ENCODE results near the gene TPRN.

TPRN gene

DNA sequence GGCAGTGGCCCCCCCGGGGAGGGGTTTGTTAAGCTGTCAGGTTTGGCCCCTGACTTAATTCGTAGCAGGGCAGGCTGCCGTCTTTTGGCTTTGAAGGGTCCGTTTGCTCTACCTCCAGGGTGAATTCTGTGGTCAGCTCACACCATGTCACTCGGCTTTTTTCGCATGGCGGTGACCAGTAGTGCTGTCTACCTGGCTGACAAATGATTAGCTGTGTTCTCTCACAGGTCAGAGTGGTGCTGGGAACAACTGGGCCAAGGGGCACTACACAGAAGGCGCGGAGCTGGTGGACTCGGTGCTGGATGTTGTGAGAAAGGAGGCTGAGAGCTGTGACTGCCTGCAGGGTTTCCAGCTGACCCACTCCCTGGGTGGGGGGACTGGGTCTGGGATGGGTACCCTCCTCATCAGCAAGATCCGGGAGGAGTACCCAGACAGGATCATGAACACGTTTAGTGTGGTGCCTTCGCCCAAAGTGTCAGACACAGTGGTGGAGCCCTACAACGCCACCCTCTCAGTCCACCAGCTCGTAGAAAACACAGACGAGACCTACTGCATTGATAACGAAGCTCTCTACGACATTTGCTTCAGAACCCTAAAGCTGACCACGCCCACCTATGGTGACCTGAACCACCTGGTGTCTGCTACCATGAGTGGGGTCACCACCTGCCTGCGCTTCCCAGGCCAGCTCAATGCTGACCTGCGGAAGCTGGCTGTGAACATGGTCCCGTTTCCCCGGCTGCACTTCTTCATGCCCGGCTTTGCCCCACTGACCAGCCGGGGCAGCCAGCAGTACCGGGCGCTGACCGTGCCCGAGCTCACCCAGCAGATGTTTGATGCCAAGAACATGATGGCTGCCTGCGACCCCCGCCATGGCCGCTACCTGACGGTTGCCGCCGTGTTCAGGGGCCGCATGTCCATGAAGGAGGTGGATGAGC, 42.0 kb upstream of the TPRN start:
- Histone ChIP-seq H4K20me1 (ENCODE audit: low read depth, low read length) (peaks cover 9% of the 10 kb centered on the region; the same call in 1 of the 2 replicates), H3K4me2 (ENCODE audit: low read depth, low read length, poor library complexity, severe bottlenecking) (peak overlapping the region; percentile 64), H3K9me2 (replicated peaks; ENCODE audit: insufficient read depth, low read length) (no peaks in the 10 kb centered on the region), H3K4me3 (ENCODE audit: insufficient read depth, low read length, poor library complexity, severe bottlenecking) (peak overlapping the region; percentile 93), H3K27ac (ENCODE audit: low read depth, low read length) (no peak overlapping the region), H3K9ac (ENCODE audit: low read length) (peak overlapping the region; percentile 97), H3F3A (ENCODE audit: insufficient read depth) (peaks cover 7% of the 10 kb centered on the region; the same call in 1 of the 2 replicates), H3K9me3 (ENCODE audit: insufficient read depth, low read length) (no peaks in the 10 kb centered on the region), H3K79me2 (ENCODE audit: insufficient read depth, low read length) (peaks cover 15% of the 10 kb centered on the region), H2AFZ (ENCODE audit: low read depth, low read length, severe bottlenecking) (no peak overlapping the region), H3K27me3 (ENCODE audit: low read length) (no peaks in the 10 kb centered on the region), H3K36me3 (ENCODE audit: low read length) (peaks cover 8% of the 10 kb centered on the region; the same call in 1 of the 2 replicates)
- TF ChIP-seq, protein P1, sequence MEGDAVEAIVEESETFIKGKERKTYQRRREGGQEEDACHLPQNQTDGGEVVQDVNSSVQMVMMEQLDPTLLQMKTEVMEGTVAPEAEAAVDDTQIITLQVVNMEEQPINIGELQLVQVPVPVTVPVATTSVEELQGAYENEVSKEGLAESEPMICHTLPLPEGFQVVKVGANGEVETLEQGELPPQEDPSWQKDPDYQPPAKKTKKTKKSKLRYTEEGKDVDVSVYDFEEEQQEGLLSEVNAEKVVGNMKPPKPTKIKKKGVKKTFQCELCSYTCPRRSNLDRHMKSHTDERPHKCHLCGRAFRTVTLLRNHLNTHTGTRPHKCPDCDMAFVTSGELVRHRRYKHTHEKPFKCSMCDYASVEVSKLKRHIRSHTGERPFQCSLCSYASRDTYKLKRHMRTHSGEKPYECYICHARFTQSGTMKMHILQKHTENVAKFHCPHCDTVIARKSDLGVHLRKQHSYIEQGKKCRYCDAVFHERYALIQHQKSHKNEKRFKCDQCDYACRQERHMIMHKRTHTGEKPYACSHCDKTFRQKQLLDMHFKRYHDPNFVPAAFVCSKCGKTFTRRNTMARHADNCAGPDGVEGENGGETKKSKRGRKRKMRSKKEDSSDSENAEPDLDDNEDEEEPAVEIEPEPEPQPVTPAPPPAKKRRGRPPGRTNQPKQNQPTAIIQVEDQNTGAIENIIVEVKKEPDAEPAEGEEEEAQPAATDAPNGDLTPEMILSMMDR (IDR thresholded peaks at IDR 0.05; ENCODE audit: insufficient read depth, low read length, poor library complexity, severe bottlenecking): no peak
- no peak for TF ChIP-seq EZH2phosphoT487 (conservative IDR thresholded peaks at IDR 0.05; ENCODE audit: low read length)

DNA sequence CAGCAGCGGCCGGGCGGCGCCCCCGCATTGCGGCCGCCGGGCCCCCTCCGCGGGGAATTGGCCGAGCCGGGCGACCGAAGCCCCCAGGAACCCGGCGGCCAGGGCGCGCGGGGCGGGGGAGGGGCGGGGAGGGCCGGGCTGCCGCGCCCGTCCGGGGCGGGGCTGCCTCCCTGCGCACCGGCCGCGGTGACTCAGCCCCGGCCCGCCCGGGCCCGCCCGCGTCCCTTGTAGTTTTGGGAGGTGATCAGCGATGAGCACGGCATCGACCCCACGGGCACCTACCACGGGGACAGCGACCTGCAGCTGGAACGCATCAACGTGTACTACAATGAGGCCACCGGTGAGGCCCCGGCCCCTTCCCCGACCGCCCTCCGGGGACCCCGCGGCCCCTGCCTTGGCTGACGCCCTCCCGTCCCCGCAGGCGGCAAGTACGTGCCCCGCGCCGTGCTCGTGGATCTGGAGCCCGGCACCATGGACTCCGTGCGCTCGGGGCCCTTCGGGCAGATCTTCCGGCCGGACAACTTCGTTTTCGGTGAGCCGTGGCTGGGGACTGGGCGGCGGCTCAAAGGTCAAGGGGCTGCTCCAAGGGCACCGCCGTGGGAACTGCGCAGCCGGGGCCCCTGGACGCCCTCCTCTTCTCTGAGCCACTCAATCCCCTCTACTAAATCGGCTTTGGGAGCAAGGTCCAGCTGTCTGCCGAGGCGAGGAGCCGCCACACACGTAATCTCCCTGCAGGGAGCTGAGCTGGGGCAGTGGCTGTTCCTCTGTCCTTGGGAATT, 41.1 kb upstream of the TPRN start:
- Histone ChIP-seq H2AFZ (ENCODE audit: low read depth, low read length, severe bottlenecking) (no peak overlapping the region), H3K79me2 (ENCODE audit: insufficient read depth, low read length) (peaks cover 15% of the 10 kb centered on the region), H3K9me2 (replicated peaks; ENCODE audit: insufficient read depth, low read length) (no peaks in the 10 kb centered on the region), H4K20me1 (ENCODE audit: low read depth, low read length) (peaks cover 9% of the 10 kb centered on the region; the same call in 1 of the 2 replicates), H3K9ac (ENCODE audit: low read length) (peak overlapping the region; percentile 97), H3K27ac (ENCODE audit: low read depth, low read length) (peak overlapping the region; percentile 68), H3K36me3 (ENCODE audit: low read length) (peaks cover 8% of the 10 kb centered on the region; the same call in 1 of the 2 replicates), H3K27me3 (ENCODE audit: low read length) (no peaks in the 10 kb centered on the region), H3K4me2 (ENCODE audit: low read depth, low read length, poor library complexity, severe bottlenecking) (peak overlapping the region; percentile 64), H3K4me3 (ENCODE audit: insufficient read depth, low read length, poor library complexity, severe bottlenecking) (peak overlapping the region; percentile 93), H3K9me3 (ENCODE audit: insufficient read depth, low read length) (no peaks in the 10 kb centered on the region), H3F3A (ENCODE audit: insufficient read depth) (peaks cover 7% of the 10 kb centered on the region; the same call in 1 of the 2 replicates)
- no peak for TF ChIP-seq EZH2phosphoT487 (conservative IDR thresholded peaks at IDR 0.05; ENCODE audit: low read length)
- TF ChIP-seq, protein P1 (IDR thresholded peaks at IDR 0.05; ENCODE audit: insufficient read depth, low read length, poor library complexity, severe bottlenecking): no peak

DNA sequence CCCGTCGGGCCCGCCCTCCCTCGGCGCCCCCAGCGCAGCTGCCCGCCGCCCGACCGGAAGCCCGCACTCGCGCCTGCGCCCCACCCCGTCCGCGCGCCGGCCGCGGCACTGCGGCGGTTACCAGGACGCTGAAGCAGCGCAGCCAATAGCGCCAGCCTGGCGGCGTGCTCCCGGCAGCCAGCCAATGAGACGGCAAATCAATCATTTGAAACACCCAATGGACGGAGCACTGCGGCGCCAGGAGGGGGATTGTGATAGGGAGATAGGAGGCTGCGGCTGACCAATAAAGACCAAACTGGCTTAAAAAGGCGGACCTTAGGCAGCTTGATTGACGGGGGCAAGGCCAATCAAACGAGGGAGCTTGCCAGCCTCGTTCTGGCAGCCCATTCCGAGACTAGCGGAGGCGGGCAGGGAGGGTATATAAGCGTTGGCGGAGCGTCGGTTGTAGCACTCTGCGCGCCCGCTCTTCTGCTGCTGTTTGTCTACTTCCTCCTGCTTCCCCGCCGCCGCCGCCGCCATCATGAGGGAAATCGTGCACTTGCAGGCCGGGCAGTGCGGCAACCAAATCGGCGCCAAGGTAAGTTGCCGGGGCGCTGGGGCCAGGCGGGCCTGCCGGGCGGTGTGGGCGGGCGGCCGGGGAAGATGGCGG, 40.4 kb upstream of the TPRN start, which contains the start of gene TUBB4B:
Gene TUBB4B (plus strand): TSS at position 447 of the 649 bp plus-strand sequence. CDS start 74 bp downstream, at position 521.
- Histone ChIP-seq H3K9me2 (replicated peaks; ENCODE audit: insufficient read depth, low read length) (no peaks in the 10 kb centered on the region), H3K9ac (ENCODE audit: low read length) (peak within 1 kb of the TSS; percentile 97), H3K27me3 (ENCODE audit: low read length) (no peaks in the 10 kb centered on the region), H3K79me2 (ENCODE audit: insufficient read depth, low read length) (peaks cover 15% of the 10 kb centered on the region), H3K36me3 (ENCODE audit: low read length) (peaks cover 8% of the 10 kb centered on the region; the same call in 1 of the 2 replicates), H2AFZ (ENCODE audit: low read depth, low read length, severe bottlenecking) (peak within 1 kb of the TSS; percentile 86), H3K4me2 (ENCODE audit: low read depth, low read length, poor library complexity, severe bottlenecking) (peak within 1 kb of the TSS; percentile 83), H3K27ac (ENCODE audit: low read depth, low read length) (peak within 1 kb of the TSS; percentile 91), H3F3A (ENCODE audit: insufficient read depth) (peaks cover 7% of the 10 kb centered on the region; the same call in 1 of the 2 replicates), H3K9me3 (ENCODE audit: insufficient read depth, low read length) (no peaks in the 10 kb centered on the region), H3K4me3 (ENCODE audit: insufficient read depth, low read length, poor library complexity, severe bottlenecking) (peak within 1 kb of the TSS; percentile 93), H4K20me1 (ENCODE audit: low read depth, low read length) (peaks cover 9% of the 10 kb centered on the region; the same call in 1 of the 2 replicates)
- TF ChIP-seq EZH2phosphoT487 (conservative IDR thresholded peaks at IDR 0.05; ENCODE audit: low read length): no peak
- TF ChIP-seq, protein P1 (IDR thresholded peaks at IDR 0.05; ENCODE audit: insufficient read depth, low read length, poor library complexity, severe bottlenecking): no peak
